ENCODE data around the gene SLC19A1. TPM values are rescaled to one million over a fixed set of nuclear protein-coding genes. Genes with fewer than 3 reads are reported as not detected.
"Not testable (repeated sequence)": the region's sequence is repeated elsewhere in the genome, so short reads cannot be mapped to it uniquely, and the experiment has no call there.

Gene SLC19A1
- total RNA-seq, 1 experiment from 2014 or later: 21.4 TPM

DNA sequence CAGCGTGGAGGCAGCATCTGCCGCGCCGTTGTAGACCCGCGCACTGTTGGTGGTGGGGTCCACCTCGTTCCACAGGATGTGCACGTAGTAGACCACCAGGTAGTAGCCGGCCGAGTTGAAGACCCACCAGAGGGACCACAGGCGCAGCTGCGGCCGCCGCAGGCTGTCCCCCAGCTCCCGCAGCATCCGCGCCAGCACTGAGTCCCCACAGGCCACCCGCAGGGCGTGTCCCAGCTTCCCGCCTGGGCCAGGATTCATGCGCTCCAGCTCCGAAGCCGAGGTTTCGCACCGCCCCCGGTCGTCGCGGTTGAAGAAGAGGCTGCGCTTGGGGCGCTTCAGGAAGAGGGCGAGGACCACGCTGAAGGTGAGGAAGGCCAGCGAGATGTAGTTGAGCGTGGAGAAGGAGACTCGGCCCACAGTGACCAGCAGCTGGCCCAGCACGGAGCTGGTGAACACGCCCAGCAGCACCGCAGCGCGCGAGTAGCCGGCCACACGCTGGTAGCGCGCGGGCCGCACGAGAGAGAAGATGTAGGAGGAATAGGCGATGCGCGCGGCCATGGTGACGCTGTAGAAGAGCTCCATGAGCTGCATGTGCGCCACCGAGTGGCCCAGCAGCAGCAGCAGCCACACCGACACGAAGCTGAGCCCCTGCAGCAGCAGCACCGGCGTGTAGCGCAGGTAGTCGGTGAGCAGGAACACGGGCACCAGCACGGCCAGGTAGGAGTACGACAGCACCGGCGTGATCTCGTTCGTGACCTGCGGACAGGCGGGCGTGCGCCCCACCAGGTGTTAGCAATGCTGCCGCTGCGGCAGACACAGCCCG, 10.6 kb downstream of the SLC19A1 start:
- no peak for DNase-seq
- intact Hi-C loops (cut with micrococcal nuclease; ENCODE audit: unreplicated experiment): no loop called here
- H3K27ac Mint-ChIP-seq (ENCODE audit: unreplicated experiment): no peak overlapping the region
- H3K4me3 Mint-ChIP-seq (ENCODE audit: low read depth, unreplicated experiment): no peak overlapping the region
- H3K4me1 Mint-ChIP-seq (ENCODE audit: low read depth, unreplicated experiment): no peaks in the 10 kb centered on the region
- no TSS peak for BruUV-seq (replicated peaks)
- no peaks in the 10 kb centered on the region for H3K9me3 Mint-ChIP-seq (ENCODE audit: low read depth, unreplicated experiment)
- CTCF ChIA-PET: no interaction called here
- H3K36me3 Mint-ChIP-seq (ENCODE audit: insufficient read depth, unreplicated experiment): peaks cover 16% of the 10 kb centered on the region
- TF ChIP-seq, protein P1, sequence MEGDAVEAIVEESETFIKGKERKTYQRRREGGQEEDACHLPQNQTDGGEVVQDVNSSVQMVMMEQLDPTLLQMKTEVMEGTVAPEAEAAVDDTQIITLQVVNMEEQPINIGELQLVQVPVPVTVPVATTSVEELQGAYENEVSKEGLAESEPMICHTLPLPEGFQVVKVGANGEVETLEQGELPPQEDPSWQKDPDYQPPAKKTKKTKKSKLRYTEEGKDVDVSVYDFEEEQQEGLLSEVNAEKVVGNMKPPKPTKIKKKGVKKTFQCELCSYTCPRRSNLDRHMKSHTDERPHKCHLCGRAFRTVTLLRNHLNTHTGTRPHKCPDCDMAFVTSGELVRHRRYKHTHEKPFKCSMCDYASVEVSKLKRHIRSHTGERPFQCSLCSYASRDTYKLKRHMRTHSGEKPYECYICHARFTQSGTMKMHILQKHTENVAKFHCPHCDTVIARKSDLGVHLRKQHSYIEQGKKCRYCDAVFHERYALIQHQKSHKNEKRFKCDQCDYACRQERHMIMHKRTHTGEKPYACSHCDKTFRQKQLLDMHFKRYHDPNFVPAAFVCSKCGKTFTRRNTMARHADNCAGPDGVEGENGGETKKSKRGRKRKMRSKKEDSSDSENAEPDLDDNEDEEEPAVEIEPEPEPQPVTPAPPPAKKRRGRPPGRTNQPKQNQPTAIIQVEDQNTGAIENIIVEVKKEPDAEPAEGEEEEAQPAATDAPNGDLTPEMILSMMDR (IDR thresholded peaks at IDR 0.05; ENCODE audit: unreplicated experiment): no peak
- H3K27me3 Mint-ChIP-seq (ENCODE audit: unreplicated experiment): no peaks in the 10 kb centered on the region

DNA sequence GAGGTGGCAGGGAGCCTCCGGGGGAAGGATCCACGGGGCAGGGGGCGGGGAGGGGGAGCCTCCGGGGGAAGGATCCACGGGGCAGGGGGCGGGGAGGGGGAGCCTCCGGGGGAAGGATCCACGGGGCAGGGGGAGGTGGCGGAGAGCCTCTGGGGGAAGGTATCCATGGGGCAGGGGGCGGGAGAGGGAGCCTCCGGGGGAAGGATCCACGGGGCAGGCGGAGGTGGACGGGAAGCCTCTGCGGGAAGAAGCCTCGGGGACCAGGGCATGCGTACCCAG, 11.2 kb downstream of the SLC19A1 start:
- H3K36me3 Mint-ChIP-seq (ENCODE audit: insufficient read depth, unreplicated experiment): peaks cover 16% of the 10 kb centered on the region
- DNase-seq; H3K4me3 Mint-ChIP-seq (ENCODE audit: low read depth, unreplicated experiment); H3K9me3 Mint-ChIP-seq (ENCODE audit: low read depth, unreplicated experiment); H3K27ac Mint-ChIP-seq (ENCODE audit: unreplicated experiment); H3K27me3 Mint-ChIP-seq (ENCODE audit: unreplicated experiment); H3K4me1 Mint-ChIP-seq (ENCODE audit: low read depth, unreplicated experiment); BruUV-seq (replicated peaks); CTCF ChIA-PET; intact Hi-C loops (cut with micrococcal nuclease; ENCODE audit: unreplicated experiment): not testable (repeated sequence)

DNA sequence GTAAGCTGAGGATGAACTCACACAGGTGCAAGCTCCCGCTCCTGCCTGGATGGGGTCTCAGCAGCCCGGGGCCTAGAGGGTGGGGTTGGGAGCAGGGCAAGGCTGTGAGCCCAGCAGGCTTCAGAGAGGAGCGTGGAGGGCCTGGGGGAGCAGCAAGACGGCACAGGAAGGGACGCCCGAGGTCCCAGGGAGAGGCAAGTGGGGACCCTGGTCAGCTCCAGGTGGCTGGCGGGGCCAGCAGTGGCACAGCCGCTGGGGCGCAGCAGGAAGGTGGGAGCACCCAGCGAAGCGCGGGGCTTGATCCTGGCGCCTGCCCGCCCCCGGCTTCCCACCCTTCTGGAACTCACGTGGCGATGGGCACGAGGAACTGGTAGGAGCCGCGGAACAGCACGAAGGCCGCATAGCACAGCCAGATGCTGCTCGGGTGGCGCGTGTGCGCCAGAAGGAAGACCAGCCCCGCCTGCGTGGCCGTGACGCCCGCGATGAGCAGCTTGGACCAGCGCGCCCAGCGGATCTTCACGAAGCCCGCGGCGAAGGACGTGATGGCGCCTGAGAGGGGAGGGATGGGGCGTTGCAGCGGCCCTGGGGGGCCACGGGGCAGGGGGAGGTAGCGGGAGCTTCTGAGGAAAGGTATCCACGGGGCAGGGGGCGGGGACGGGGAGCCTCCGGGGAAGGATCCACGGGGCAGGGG, 11.7 kb downstream of the SLC19A1 start:
- H3K27me3 Mint-ChIP-seq (ENCODE audit: unreplicated experiment): no peaks in the 10 kb centered on the region
- no peak overlapping the region for H3K4me3 Mint-ChIP-seq (ENCODE audit: low read depth, unreplicated experiment)
- intact Hi-C loops (cut with micrococcal nuclease; ENCODE audit: unreplicated experiment): no loop called here
- H3K4me1 Mint-ChIP-seq (ENCODE audit: low read depth, unreplicated experiment): no peaks in the 10 kb centered on the region
- CTCF ChIA-PET: no interaction called here
- no peak for DNase-seq
- no peaks in the 10 kb centered on the region for H3K9me3 Mint-ChIP-seq (ENCODE audit: low read depth, unreplicated experiment)
- TF ChIP-seq, protein P1 (IDR thresholded peaks at IDR 0.05; ENCODE audit: unreplicated experiment): no peak
- no peak overlapping the region for H3K27ac Mint-ChIP-seq (ENCODE audit: unreplicated experiment)
- H3K36me3 Mint-ChIP-seq (ENCODE audit: insufficient read depth, unreplicated experiment): peaks cover 16% of the 10 kb centered on the region
- no TSS peak for BruUV-seq (replicated peaks)

DNA sequence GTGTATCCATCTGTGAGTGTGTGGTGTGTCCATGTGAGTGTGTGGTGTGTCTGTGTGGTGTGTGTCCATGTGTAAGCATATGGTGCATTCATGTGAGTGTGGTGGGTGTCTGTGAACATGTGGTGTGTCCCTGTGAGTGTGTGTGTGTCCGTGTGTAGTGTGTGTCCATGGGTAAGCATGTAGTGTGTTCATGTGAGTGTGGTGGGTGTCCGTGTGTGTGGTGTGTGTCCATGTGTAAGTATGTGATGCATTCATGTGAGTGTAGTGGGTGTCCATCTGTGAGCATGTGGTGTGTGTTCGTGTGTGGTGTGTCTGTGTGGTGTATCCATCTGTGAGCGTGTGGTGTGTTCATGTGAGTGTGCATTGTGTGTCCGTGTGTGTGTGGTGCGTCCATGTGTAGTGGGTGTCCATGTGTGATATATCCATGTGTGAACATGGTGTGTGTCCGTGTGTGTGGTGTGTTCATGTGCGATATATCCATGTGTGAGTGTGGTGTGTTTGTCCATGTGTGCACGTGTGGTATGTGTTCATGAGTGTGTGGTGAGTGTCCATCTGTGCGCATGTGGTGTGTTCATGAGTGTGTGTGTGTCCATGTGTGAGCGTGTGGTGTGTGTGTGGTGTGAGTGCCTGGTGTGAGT, 12.3 kb downstream of the SLC19A1 start:
- Mint-ChIP-seq H3K36me3 (ENCODE audit: insufficient read depth, unreplicated experiment) (peaks cover 11% of the 10 kb centered on the region), H3K4me1 (ENCODE audit: low read depth, unreplicated experiment) (no peaks in the 10 kb centered on the region), H3K27me3 (ENCODE audit: unreplicated experiment) (no peaks in the 10 kb centered on the region), H3K9me3 (ENCODE audit: low read depth, unreplicated experiment) (no peaks in the 10 kb centered on the region), H3K4me3 (ENCODE audit: low read depth, unreplicated experiment) (no peak overlapping the region), H3K27ac (ENCODE audit: unreplicated experiment) (no peak overlapping the region)
- intact Hi-C loops (cut with micrococcal nuclease; ENCODE audit: unreplicated experiment): no loop called here
- BruUV-seq (replicated peaks): no TSS peak
- CTCF ChIA-PET: no interaction called here
- TF ChIP-seq, protein P1 (IDR thresholded peaks at IDR 0.05; ENCODE audit: unreplicated experiment): no peak
- no peak for DNase-seq

All from Calu3 (cell line).